ENCODE measurements around the gene NEGR1. TPM values are rescaled to one million over a fixed set of nuclear protein-coding genes. Genes with fewer than 3 reads are reported as not detected.

Gene NEGR1
- total and polyA plus RNA-seq, 9 of the 15 experiments (the other 6 are each of a cell fraction or from before 2014, with no cell fraction given), result not detected

DNA sequence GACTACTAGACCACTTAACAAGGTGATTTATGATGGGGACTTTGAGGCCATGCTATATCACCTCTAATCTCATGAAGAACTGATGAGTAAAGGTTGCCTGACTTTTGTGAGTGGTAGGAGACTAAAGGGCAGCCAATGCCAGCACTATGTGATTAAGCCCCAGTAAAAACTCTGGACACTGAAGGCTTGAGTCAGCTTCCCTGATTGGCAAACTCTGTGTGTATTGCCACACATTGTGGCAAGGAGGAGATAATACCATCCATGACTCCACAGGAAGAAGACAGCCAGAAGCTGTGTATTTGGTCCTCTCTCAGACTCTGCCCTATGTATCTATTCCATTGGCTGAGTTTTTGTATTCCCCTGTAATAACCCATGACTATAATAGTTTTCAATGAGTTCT, 788.2 kb downstream of the NEGR1 start (continued):
- TF ChIP-seq YY1 (IDR thresholded peaks at IDR 0.05; ENCODE audit: borderline replicate concordance in 1 of 3, control insufficient read depth in 1 of 3, extremely low read depth in 1 of 3, insufficient read depth in 3 of 3, insufficient read length in 1 of 3, insufficient replicate concordance in 2 of 3, low read depth in 1 of 3, low read length in 2 of 3), result no peak

DNA sequence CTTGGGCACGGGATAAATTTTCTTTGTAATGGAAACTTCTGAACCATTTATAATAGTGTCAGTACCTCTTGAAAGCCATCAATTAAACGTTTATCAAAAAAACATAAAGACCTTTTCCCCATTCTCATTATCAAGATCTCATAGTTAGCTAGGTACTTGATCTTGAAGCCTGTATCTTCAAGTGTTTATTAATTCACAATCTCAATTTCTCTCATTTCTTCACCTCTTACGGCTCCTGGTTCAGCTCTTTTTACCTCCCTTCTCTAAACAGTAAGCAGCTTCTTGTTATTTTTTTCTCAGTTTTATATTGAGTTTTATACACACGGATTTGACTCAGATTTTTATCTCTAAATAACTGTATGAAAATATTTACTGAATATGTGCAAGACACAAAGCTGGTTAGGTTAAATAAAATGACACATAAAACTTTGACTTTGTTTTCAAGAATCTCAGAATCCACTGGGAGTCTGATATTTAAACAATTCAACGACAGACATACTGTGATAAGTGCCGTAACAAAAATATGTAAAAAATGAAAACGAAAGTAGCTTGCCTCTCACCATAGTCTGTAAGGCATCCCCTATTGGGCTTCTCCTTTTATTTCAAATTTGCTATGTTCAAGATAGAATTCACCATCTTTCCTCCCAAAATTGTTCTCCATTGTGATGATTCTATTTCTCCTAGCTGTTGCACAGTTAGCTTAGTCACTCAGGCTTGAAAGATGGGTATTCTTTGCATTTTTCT, 789.9 kb downstream of the NEGR1 start:
- DNase-seq (ENCODE audit: extremely low read depth in 1 of 4, low spot score in 3 of 4), result no peak
- no TSS peak for BruUV-seq (replicated peaks)
- in situ Hi-C loops (cut with MboI), result no loop called here
- H3K9me3 ChIP-seq (replicated peaks; ENCODE audit: control insufficient read depth, insufficient read depth, low read depth, low read length), result no peaks in the 10 kb centered on the region
- CTCF ChIA-PET (ENCODE audit: low intra/inter-chr PET ratio), result no interaction called here
- ATAC-seq, result no peak
- no peaks in the 10 kb centered on the region for H3K27me3 ChIP-seq (ENCODE audit: control insufficient read depth in 2 of 2, insufficient read depth in 2 of 2, low read length in 2 of 2)
- H3K4me1 ChIP-seq (replicated peaks in 1 of 2; ENCODE audit: control insufficient read depth in 2 of 2, insufficient read depth in 2 of 2, low read length in 2 of 2), result no peaks in the 10 kb centered on the region
- no peaks in the 10 kb centered on the region for H3K36me3 ChIP-seq (ENCODE audit: control insufficient read depth, insufficient read depth, low read length)
- no peaks in the 10 kb centered on the region for H3K9me1 ChIP-seq (ENCODE audit: control insufficient read depth, insufficient read depth, low read length)
- H3K9ac ChIP-seq (ENCODE audit: insufficient read depth in 1 of 2, low read depth in 2 of 2, low read length in 2 of 2), result no peak overlapping the region
- FAIRE-seq, result no peak
- POLR2A ChIA-PET, result no interaction called here
- H4K20me1 ChIP-seq (replicated peaks; ENCODE audit: control insufficient read depth, insufficient read depth, low read length), result no peaks in the 10 kb centered on the region
- H3K4me2 ChIP-seq (ENCODE audit: insufficient read depth, low read length), result no peak overlapping the region
- no peak overlapping the region for H3K27ac ChIP-seq (ENCODE audit: extremely low read depth, low read depth, low read length)
- no peak for TF ChIP-seq ZNF184 (CRISPR knock-in tag; IDR thresholded peaks at IDR 0.05)
- no peak for TF ChIP-seq MCM7 (IDR thresholded peaks at IDR 0.05)
- no peak for TF ChIP-seq ASH1L (IDR thresholded peaks at IDR 0.05; ENCODE audit: borderline replicate concordance, low read depth, partially characterized antibody)
- H3K79me2 ChIP-seq (ENCODE audit: control insufficient read depth, insufficient read depth, low read length), result no peaks in the 10 kb centered on the region
- 0% methylated on average over 7 of the region's 7 CpGs for WGBS (ENCODE audit: insufficient coverage, low coverage, missing lambda C conversion rate)
- H2AFZ ChIP-seq (ENCODE audit: low read depth, low read length), result no peak overlapping the region
- intact Hi-C loops (cut with micrococcal nuclease), result no loop called here
- H3K4me3 ChIP-seq, result no peak overlapping the region
